Astrocyte (in vitro differentiated cells and primary cell): ENCODE data around the gene TMEM201.

ENCODE experiments used
- CTCF ChIP-seq: IDR thresholded peaks from 2 replicates; pipeline ENCODE4 v1.5.1; 2011; ENCODE audit warnings: low read depth, mild to moderate bottlenecking, inconsistent platforms, low read length, moderate library complexity; ENCODE audit not compliant: insufficient read depth
- EZH2 ChIP-seq: IDR thresholded peaks from 2 replicates; pipeline ENCODE4 v1.6.1; 2012; ENCODE audit warnings: mild to moderate bottlenecking, low read length, inconsistent platforms; ENCODE audit not compliant: insufficient read depth

- TF ChIP-seq CTCF (no peak), EZH2 (no peak)
Measured at GRCh38 chr1:9612871-9613624, 24.3 kb downstream of the TMEM201 start.
